Measurements from ENCODE around the gene SCML1.

Gene SCML1, protein sequence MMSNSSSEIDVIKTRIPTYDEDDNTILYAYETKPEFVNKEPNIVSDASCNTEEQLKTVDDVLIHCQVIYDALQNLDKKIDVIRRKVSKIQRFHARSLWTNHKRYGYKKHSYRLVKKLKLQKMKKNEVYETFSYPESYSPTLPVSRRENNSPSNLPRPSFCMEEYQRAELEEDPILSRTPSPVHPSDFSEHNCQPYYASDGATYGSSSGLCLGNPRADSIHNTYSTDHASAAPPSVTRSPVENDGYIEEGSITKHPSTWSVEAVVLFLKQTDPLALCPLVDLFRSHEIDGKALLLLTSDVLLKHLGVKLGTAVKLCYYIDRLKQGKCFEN

DNA sequence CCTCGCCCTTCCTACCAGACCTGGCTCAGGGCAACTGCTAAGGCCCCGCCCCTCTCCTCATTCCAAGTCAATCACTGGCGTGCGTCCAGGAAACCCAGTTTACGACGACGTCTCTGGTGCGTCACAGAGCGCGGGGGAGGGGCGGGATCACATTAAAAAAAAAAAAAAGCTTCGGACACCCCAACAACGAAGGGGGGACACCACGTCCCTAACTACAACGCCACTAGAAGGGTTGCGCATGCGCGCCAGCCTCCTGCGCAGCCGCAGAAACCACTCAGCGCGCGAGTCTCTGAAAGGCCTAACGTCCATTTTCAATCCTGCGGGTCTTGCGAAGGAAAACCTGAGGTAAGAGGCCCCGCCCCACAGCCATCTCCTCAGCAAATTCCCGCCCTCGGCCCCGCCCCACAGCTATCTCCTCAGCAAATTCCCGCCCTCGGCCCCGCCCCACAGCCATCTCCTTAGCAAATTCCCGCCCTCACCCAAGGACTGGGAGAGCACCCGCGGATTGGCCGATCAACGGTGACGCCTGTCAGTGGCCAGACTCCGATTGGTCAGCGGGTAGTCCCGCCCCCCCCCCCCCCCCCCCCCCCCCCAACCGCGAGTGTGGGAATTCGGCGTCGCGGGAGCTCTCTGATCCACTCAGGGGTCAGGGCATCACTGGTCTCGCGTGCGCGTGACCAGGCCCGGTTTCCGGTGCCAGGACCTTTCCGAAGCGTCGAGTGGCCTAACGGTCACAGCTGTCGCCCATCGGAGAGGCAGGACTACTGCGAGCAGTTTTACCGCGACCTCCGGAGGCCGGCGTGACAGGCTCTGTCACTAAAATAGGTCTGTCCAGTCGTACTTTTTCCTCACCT lies at the start of gene SCML1:
Gene SCML1, plus strand, starts transcription at position 638 of the 854 bp plus-strand sequence. CDS start 6,694 bp downstream, outside the sequence.
- DNase-seq, result peak; percentile 85 to 94

DNA sequence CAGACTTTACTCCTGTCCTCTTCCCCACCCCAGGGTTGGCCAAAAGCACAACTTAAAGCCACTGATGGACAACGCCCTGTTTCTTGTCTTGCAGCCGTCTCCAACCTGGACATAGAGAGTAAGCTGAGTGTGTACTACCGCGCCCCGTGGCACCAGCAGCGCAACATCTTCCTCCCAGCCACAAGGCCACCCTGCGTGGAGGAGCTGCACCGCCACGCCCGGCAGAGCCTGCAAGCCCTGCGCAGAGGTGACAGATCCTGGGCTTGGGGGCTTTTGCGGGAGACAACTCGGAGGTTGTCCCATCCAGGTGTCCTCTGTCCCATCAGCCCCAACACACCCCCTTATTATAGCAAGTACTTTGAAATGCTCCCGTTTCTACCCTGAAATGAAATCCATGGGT lies 49.6 kb upstream of the SCML1 start:
- DNase-seq, result no peak

DNA sequence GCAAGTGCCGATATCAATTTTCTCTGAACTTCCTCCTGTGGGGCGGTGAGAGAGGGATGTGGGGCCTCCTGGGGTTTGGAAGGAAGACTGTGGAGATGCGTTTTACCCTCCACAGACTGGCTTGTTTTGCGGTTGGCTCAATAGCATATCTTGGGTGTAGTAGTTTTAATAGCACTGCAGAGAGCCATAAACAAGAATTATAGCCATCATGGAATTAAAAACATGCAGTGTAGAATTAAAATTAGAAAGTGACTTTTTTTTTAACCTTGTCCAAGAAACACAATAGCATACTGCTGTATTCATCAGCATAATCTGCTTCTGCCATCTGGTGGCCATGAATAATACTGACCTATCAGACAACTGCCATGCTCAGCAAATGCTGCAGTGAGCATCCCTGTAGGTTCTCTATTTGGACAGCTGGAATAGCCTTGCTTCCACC lies 47.3 kb upstream of the SCML1 start:
- peak; percentile 26 to 43 for DNase-seq

DNA sequence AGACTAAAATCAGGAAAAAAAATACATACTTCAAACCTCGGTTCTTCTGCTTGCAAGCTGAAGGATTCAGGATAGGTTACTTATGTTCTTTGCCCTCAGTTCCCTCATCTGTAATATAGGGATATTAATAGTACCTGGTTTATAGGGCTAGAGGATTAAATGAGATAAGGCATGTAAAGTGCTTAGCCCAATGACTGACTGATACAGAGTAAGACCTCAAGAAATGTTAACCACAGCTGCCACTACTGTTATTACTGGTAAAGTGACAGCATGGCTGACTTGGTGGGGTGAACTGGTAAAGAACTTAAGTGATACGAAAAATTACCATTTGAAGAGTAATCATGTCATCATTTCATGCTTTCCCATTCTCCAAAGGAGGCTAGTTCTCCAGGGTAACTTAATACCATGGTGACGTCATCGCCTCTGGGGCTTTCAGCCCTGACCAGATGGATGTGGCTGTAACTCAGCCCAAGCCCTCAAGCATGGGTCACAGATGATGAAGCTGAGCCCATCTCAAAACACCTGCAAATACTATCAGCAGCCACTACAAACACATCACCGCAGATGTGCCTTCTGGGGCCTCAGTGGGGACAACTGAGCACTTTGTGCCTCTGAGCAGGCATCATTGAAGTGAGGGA lies 44.5 kb upstream of the SCML1 start:
- no peak for DNase-seq

DNA sequence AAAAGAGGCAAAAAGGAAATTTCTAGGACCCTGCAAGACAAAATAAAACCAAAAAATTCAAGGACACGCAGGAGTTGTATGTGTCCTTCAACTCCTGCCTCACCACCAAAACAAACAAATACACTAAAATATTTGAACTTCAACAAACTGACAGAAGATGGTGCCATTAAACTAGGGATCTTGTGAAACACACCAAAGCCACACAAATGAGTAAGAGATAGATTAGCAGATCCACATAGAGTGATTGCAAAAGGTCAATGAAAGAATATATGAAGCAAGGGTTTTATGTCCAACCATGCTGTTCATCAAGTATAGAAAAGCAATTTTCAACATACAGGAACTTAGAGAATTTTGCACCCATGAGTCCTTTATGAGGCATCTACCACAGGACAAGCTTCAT lies 40.1 kb upstream of the SCML1 start:
- peak in 1 of 2 donors; percentile 11 for DNase-seq

DNA sequence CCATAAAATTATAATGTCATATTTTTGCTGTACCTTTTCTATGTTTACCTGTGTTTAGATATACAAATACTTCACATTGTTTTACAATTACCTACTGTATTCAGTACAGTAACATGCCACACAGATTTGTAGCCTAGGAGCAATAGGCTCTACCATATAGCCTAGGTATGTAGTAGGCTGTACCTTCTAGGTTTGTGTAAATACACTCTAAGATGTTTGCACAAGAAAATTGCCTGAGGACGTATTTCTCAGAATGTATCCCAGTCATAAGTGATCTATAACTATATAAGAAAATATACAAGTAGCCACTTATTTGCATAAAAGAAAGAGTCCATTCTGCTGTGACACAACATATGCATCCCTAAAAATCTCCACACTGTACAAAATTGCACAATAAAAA lies 36.3 kb upstream of the SCML1 start:
- DNase-seq, result no peak

DNA sequence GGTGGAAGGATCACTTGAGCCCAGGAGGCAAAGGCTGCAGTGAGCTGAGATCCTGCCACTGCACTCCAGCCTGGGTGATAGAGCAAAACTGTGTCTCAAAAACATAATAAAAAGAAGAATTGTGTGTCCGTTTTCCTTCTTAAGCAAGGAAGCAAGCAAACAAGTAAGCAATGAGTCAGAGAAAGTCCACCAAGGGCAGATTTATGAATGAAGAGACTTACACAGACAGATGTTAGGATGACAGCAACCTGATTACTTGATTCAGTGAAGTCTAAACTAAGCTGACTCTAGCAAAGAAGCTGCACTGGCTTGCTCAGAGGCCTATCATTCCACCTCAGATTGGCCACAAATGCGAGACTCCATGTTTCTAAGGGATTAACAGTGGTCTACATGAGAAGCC lies 34.1 kb upstream of the SCML1 start:
- DNase-seq, result no peak

DNA sequence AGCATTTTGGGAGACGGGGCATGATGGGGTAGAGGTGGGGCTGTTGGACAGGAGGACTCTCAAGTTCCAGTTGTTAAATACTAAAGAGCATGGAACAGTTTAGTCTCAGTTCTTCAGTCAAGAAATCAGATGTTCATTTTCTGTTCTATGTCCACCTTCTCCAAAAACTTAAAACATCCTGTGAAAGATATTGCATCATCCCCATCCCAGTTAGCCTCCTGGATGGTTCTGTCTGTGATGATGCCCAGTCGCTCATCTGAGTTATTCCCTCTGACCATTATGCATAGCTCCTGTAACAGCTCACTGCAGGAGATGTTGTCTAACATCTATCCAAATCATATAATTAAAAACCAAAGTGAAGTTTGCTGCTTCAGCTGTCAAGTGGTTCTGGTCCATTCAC lies 32.1 kb upstream of the SCML1 start:
- no peak for DNase-seq

DNA sequence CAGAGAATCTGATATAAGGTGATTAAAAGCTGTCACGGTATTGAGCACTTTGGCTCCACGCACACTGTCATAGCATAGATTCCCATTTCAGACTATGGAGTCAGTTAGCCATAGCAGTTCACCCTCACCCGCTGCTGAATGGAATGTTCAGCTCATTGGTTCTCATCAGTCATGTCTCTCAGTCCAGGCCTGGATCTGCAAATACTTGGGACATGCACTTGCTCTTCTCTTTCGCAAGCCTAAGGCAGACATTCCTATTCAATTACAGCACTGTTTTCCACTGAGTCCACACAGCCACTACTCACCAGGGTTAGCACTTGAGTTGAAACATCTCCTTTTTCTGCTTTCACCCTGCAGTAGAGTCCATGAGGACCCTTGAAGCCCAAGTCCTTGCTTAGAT lies 30.6 kb upstream of the SCML1 start:
- no peak for DNase-seq

DNA sequence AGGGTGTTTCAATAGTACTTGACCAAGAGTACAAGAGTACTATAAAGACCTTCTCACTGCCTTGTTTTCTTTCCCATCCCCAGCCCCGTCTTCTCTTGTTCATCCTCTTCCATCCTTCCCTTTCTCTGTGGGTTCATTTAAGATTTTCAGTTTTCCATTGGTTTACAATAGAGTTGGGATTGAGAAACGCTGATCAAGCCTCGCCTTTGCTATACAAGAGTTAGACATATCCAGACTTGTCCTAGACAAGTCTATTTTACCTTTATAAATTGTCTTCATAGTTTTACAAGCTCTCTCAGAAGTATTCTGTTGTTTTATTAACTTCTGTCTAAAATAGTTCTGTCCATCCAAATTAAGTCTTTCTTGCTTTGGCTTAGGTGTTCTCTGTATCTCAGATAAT lies 29.6 kb upstream of the SCML1 start:
- no peak for DNase-seq

DNA sequence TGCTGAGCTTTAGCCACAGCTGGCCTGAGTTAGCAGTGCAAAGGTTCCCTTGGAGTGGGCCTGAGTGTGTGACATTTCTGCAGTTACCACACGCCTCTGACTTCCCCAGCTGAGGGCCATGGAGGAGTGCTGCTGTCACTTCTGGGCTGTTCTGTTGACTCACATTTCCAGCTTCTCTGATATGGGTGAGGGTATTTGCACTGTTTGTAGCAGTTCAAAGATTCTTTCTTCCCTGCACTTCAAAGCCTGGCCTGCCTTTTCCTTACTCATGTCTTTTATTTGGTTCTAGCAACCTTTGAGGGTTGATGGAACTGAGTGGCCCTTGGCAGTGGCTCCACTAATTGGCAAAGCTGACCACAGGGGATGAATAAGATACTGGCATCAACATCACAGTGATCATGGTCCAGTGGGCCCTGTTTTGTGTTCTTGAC lies 26.4 kb upstream of the SCML1 start:
- DNase-seq, result no peak

DNA sequence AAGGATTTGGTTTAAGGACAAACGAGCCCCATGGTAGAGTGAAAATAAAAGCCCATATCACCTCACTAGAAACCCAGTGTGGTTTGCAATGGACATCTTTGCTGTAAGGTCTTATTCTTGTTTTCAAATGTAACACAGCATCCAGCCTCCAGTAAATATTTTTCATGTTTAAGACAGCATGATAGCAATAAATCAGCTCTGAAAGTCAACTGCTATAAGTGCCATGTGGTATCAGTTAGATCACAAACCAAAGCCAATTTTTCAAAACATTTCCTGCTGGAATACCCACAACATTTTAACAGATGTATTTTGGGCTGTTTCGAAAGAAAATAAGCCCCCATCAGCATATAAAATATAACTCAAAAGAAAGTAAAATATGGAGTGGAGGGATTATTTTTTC lies 24.0 kb upstream of the SCML1 start:
- DNase-seq, result no peak

DNA sequence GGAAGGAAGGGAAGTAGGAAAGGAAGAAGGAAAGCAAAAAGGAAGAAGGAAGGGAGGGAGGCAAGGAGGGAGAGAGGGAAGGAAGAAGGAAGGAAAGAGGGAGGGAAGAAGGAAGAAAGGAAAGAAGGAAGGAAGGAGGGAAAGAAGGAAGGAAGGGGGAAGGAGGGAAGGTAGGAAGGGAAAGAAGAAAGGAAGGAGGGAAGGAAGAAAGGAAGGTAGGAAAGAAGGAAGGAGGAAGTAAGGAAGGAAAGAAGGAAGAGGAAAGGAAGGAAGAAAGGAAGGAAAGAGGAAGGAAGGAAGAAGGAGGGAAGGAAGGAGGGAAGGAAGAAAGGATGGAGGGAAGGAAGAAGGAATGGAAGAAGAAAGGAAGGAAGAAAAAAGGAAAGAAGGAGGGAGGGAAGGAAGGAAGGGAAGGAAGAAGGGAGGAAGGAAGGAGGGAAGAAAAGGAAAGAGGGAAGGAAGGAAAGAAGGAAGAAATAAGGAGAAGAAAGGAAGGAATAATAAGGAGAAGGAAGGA lies 18.6 kb upstream of the SCML1 start:
- DNase-seq, result no peak

DNA sequence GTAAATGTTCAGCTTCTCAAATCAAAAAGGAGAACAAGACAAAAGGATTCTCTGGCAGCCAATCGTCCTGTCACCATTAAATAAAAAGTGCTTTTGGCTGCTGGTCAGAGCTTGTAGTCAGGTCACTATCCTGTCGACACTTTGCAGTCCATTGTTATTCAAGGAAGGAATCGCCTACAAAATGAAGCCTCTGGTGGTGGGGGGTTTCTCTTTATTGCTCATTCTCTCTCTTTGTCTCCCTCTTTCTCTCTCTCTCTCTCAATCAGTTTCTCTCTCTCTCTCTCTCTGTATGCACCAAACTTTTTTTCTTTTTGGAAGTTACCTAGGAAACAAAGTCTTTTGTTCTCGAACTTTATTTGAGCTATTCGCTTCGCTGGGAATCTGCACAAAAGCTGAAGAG lies 17.6 kb upstream of the SCML1 start:
- no peak for DNase-seq

DNA sequence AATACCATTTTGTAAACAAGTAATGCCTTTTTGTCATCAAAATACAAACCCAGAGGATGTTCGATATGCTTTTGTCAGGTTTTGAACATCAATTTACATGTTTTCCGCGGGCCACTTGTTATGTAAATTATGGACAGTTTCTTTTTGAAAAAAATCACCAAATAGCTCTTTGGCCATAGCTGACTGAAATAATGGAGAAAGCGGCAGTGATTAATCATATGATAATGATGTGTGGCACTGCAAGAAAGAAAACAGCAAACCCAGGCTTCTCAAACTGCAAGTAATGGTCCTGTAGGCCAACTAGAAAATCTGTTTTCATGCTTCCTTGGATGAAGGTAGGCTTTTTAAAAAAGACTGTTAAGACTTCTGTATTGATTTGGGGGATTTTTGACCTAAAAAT lies 15.6 kb upstream of the SCML1 start:
- DNase-seq, result no peak

DNA sequence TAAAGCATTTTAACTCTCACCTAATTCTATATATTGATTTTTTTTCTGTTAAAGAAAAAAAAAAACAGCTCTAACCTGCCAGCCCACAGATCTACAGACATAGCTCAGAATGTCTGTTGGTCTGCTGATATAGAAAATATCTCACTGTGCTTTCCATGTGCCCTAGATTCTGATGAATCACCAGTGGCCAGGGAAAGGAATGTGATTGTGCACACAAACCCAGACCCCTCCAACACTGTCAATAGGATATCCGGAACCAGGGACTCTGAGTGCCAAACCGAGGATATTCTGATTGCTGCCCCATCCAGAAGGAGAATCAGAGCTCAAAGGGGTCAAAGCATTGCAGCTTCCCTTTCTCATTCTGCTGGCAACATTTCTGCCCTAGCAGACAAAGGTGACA lies 12.1 kb upstream of the SCML1 start:
- DNase-seq, result no peak

DNA sequence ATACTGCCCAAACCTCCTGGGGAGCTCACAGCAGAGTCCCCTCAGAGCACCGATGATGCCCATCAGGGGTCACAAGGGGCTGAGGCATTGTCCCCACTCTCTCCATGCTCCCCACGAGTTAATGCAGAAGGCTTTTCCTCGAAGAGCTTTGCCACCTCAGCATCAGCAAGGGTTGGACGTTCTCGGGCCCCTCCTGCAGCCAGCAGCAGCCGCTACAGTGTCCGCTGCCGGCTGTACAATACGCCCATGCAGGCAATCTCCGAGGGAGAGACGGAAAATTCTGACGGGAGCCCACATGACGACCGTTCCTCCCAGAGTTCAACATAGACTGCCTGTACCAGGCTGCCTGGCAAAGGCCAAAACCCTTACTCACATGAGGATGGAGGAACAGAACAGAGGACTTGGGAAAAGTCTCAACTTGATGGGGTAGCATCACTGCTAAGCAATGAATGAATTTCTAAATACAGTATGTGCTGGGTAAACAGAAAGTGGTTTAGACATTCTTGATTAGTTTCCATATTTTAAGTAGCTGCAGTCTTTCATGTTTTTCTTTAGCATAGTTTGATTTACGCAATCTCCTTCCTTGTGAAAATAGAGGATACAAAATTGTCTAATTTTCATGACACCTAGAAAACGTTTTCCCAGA lies 5.0 kb upstream of the SCML1 start:
- DNase-seq, result no peak

DNA sequence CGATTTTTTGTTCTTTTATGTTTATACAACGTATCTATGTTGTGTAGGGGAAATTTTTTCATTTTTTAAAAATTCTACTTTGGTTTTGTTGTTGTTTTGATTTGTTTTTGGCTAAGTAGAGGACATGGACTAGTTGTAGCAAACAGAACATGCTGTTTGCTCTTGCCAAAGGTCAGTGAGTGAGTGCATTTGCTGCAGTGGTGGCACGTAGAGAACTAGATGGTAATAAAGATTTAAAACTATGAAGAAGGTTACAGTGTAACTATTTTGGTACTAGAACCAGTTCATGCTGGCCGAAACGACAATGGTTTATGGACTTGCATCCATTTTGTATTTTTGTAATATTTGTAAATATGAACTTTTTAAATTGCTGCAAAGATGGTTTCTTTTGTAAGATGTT lies 1.9 kb upstream of the SCML1 start:
- DNase-seq, result no peak

DNA sequence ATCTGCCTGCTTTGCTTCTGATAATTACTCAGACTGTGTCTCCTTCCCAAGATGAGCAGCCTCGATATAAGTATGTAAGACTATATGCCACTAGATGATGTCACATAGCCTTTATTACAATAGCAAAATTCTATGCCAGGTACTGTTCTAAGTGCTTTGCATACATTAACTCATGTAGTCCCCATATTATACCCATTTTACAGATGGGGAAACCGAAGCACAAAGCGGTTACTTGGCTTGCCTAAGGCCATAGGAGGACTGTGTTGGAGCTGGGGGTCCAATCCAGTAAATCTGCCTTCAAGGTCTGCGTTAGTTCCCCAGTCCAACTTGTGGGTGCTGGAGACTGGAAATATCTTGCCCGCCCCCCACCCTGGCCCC lies 826 bp upstream of the SCML1 start:
- DNase-seq, result no peak

DNA sequence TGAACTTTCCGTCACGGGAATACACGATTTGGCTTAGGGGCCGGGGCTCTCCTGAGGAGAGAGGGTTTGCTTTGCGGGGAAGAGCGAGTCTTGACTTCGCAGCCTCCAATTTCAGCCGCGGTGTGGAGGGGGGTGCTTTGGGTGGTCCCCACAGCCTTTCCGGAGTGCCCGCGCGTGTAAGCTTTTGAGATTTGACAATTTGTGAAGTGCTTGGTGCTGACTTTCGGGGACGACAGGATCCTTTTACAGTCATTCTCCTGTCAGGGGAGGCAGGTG lies 355 bp downstream of the SCML1 start:
- no peak for DNase-seq

DNA sequence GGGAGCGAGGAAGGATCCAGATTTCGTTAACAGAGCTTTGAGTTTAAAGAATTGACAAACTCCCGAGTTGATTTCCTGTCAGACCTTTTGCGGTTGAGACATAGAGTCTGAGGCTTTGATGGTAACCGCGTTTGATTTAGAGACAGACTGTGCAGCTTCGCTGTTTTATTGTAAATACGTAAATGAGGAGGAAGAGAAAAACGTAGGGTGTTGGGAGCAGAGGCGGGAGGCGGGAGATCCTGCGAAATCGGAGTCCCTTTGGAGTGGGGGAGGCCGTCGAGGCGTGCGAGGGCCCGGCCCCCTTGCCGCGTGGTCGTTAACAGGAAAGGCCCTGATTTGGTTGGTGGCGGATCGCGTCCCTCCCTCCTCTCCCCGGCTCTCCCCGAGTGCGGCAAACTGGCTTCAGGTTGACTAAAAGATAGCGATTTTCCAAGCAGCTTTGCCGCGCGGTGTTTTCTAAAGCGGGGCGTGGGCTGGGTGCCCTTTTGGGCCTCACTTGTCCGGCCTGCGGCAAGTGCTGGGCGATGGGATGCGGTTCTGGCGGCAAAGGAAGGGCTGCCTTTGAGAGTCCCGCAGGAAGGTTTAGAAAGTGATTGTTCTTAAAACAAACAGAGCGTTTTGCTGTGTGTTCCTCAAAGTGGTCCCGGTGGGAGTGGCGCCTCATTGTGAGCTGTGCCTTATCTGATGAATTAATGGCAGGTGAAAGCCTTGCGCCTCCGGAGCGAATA lies 857 bp downstream of the SCML1 start:
- peak; percentile 55 to 64 for DNase-seq

DNA sequence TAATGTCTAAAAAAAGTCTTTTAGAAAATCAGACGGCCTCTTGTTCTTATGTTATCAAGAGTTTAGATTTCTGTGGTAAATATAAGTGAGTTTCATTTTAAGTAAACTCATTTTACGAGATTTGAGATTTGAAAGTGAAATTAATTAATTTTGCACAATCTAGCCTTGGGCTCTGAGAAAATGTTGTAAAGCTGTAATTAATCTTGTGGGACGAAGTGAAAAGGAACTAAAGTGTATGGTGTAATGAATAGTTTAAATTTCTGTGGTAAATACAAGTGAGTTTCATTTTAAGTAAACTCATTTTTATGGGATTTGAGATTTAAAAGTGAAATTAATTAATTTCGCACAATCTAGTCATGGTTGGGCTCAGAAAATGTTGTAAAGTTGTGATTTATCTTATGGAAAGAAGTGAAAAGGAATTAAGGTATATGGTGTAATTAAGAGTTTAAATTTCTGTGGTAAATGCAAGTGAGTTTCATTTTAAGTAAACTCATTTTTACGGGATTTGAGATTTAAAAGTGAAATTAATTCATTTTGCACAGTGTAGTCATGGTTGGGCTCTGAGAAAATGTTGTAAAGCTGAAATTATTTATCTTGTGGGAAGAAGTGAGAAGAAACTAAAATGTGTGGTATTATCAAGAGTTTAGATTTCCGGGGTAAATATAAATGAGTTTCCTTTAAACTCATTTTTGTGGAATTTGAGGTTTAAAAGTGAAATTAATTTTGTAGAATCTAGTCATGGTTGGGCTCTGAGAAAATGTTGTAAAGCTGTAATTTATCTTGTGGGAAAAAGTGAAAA lies 1.6 kb downstream of the SCML1 start:
- DNase-seq, result peak in 1 of 2 donors; percentile 13

Measured in CD4-positive, alpha-beta T cell treated with Interleukin-4 for 1 hour (primary cell).